Fibroblast of pulmonary artery (primary cell): ENCODE data around the gene GTF3A.

Source experiments
- DNase-seq: peaks from one replicate; pipeline ENCODE4 v3.0.0-alpha.2; 2010; ENCODE audit warnings: low read depth
- H3K4me3 ChIP-seq: replicated peaks from 2 replicates; pipeline ENCODE4 v1.5.1; 2011; ENCODE audit warnings: low read depth, mild to moderate bottlenecking, control low read depth, low read length, moderate library complexity
- TF ChIP-seq, protein P1 (sequence below): IDR thresholded peaks from 2 replicates; pipeline ENCODE4 v1.5.1; 2011; ENCODE audit warnings: mild to moderate bottlenecking, control low read depth, low read length, inconsistent platforms; ENCODE audit errors: missing control alignments

The GTF3A gene

DNA sequence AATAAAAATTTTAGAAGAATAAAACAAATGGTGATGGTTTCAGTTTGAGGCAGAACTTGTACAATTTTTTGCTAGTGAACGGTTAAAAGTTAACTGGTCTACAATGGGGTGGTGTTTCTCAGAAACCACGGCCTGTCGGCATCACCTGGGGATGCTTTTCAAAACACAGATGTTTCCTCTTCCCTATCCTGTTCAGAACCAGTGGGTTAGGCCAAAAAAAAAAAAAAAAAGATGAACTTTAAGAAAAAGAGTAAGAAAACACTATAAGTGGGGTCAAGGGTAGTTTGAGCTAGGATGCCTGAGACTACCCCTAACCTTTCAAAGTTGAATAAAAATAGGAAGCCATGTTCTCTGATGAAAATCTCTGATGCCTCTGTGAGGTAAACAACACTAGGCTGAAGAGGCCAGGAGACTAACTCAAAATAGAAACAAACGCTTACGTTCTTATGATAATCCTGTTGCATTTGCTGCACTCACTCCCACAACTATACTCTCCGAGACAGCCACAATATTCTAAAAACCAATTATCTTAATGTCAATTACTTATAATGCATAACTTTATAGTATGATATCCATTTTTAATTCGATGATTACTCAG lies 22.7 kb downstream of the GTF3A start:
- no peak for DNase-seq
- TF ChIP-seq, protein P1, sequence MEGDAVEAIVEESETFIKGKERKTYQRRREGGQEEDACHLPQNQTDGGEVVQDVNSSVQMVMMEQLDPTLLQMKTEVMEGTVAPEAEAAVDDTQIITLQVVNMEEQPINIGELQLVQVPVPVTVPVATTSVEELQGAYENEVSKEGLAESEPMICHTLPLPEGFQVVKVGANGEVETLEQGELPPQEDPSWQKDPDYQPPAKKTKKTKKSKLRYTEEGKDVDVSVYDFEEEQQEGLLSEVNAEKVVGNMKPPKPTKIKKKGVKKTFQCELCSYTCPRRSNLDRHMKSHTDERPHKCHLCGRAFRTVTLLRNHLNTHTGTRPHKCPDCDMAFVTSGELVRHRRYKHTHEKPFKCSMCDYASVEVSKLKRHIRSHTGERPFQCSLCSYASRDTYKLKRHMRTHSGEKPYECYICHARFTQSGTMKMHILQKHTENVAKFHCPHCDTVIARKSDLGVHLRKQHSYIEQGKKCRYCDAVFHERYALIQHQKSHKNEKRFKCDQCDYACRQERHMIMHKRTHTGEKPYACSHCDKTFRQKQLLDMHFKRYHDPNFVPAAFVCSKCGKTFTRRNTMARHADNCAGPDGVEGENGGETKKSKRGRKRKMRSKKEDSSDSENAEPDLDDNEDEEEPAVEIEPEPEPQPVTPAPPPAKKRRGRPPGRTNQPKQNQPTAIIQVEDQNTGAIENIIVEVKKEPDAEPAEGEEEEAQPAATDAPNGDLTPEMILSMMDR, result no peak
- H3K4me3 ChIP-seq, result no peak overlapping the region

DNA sequence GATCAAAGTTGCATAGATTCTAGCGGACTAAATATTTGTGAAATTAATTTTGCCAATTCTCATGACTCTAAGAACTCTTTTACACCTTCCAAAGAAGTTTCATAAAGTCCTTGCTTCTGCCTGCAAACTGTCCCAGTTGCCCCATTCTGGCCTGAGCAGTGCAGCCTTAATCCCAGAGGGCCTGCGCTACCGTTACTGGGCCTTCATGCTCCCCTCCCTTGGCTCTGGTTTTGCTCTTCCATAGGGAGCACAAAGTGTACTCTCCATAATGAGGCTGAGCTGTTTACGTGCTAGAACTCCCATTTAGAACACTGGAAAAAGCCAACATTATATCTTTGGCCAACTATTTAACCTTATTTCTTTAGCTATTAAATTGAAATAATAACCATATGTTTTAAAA lies 23.9 kb downstream of the GTF3A start:
- TF ChIP-seq, protein P1, result no peak
- no peak for DNase-seq
- no peak overlapping the region for H3K4me3 ChIP-seq

DNA sequence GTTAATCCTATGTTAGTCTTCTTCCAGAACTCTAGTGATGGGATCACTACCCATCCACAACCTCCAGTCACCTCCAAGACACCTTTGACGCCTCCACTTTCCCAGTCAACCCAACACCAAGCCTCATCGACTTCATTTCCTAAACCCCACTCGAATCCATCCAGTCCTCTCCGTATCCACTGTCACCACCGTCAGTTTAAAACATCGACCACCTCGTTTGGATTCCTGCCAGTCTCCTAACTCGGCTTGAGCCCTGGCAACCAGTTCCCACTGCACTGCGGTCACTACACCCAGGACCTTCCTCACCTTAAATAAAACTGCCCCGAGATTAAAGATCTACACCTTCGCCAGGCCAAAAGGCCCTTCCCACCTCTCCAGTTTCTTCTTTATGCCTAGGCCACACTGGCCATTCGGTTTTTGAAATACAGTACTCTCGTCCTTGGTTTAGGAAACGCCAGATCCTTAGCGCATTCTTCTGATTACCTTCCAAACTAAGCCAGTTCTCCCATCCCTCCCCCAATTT lies 24.7 kb downstream of the GTF3A start:
- no peak for DNase-seq
- TF ChIP-seq, protein P1, result no peak
- peak overlapping the region; percentile 82 for H3K4me3 ChIP-seq

DNA sequence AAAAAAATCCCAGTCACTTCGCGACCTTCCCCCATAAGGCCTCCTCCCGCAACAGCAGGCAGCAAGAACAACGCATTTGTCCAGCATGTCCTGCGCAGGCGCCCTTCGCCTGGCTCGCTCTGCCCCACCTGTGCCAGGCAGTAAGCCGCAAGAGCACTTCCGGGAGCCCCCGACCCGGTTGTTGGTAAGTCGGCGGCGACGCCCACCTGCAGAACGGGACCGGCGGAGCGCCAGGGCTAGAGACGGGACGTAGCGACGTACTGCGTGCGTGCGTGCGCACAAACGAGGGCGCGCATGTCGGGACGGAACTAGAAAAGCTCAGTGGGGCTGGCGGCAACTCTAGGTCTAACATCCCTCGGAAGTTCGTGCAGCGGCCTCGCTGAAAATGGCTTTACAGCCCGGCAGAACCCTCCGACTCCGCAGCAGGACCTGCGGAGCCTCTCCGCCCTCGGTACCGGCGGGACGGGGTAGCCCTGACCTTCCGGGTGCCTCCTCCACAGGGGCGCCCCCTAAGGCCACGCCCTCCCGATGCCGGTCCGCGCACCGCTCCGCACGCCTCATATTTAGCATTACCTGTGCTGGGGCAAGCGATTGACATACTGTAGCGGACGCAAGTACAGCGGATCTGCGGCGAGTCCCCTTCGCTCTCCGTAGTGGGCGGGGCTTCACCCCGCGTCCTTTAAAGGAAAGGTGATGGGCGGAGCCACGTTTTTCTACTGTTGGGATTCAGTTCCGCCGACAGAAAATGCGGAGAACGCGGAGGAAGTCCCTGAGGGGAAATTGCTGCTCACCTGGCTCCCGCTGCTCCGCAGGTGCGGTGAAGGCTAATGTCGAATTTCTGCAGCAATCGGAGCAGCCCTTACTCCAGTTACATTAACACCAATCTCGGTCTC lies 25.8 kb downstream of the GTF3A start, which contains the start of gene MTIF3:
Gene MTIF3, minus strand, starts transcription at position 629 of the 893 bp plus-strand sequence. CDS start 10,116 bp downstream, outside the sequence.
- peak; percentile 92 for DNase-seq
- TF ChIP-seq, protein P1, result no peak
- peak within 1 kb of the TSS; percentile 82 for H3K4me3 ChIP-seq

DNA sequence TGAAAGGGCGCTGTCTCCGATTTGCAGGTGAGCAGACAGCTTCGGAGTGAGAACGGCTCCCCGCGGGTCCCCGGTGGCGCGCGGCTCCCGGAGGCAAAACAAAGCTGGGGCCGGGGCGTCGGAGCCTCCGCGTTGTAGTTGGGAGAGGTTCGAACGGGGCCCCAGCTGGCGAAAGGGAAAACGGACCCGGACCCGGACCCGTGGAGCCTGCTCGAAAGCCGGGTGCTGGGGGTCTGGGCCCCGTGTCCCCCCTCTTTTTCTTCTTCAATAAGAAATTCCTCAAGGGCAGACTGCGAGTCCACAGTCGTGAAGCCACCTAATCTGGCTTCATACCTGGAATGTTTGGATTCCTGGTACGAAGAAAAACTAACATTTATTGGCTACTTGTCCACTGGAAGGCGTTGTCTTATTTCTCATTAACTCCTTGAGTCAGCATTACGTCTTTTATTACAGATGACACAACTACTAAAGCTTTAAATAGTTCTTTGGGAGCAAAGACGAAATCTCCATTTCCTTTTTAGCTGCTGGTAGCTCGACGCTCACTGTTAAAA lies 26.6 kb downstream of the GTF3A start:
- H3K4me3 ChIP-seq, result peak overlapping the region; percentile 82
- DNase-seq, result peak; percentile 49
- TF ChIP-seq, protein P1, result no peak

DNA sequence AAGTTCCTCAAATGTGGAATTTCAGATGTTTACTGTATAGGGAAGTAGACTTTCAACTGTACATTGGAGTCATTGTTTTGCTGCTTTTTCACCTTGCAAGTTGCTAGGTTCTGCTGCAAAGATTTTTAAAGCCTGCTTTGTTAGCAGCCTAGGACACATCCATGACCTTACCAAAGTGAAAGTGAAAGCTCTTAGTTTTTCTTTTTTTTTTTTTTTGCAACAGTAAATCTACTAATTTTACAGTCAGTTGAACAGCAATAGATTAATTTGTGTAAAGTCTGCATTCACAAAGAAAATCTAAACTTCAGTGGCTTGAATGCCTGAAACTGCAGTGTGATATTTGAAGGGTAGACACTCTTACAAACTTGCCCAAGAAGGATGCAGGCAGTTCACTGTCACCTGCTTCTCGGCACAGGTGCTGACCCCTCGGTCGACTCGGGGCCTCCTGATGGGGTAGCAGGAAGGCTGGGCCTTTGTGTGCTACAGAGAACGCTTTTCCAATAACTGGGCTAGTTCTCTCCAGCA lies 31.0 kb downstream of the GTF3A start:
- peak overlapping the region; percentile 8 for H3K4me3 ChIP-seq
- no peak for DNase-seq
- TF ChIP-seq, protein P1, result no peak
